HEK293 (cell line): ENCODE data around the gene LHFPL3.

ENCODE experiments used
- ATF2 ChIP-seq: fragments of 450-650 bp; formaldehyde crosslinking; IDR thresholded peaks from 2 replicates; pipeline ENCODE4 v1.5.1; 2016; ENCODE audit warnings: missing biosample characterization, missing genetic modification characterization, low read depth
- BCL11A ChIP-seq: fragments of 450-650 bp; formaldehyde crosslinking; IDR thresholded peaks from 2 replicates; pipeline ENCODE4 v1.5.1; 2016; ENCODE audit warnings: low read depth, missing biosample characterization, missing genetic modification characterization
- CTCF ChIP-seq: fragments of 450-650 bp; formaldehyde crosslinking; IDR thresholded peaks from 2 replicates; pipeline ENCODE4 v1.5.1; 2016; ENCODE audit warnings: missing biosample characterization, missing genetic modification characterization
- ZBTB8A ChIP-seq: fragments of 450-650 bp; formaldehyde crosslinking; IDR thresholded peaks from 2 replicates; pipeline ENCODE4 v1.5.1; 2016; ENCODE audit warnings: missing biosample characterization, missing genetic modification characterization
- ZFP37 ChIP-seq: fragments of 450-650 bp; formaldehyde crosslinking; IDR thresholded peaks from 2 replicates; pipeline ENCODE4 v1.5.1; 2016; ENCODE audit warnings: missing biosample characterization, missing genetic modification characterization
- ZNF133 ChIP-seq: fragments of 450-650 bp; formaldehyde crosslinking; IDR thresholded peaks from 2 replicates; pipeline ENCODE4 v1.5.1; 2016; ENCODE audit warnings: missing biosample characterization, missing genetic modification characterization
- ZNF274 ChIP-seq, 2 experiments: fragments of 200-500 bp in 1 of 2; fragments of 450-650 bp in 1 of 2; sonication (Bioruptor generic) in 1 of 2; formaldehyde crosslinking in 1 of 2; IDR thresholded peaks; 2 replicates each; pipeline versions ENCODE4 v1.5.1 to v1.6.1; 2014 to 2016; ENCODE audit warnings: borderline replicate concordance in 1 of 2, inconsistent platforms in 1 of 2, low read length in 1 of 2, missing biosample characterization in 1 of 2, missing genetic modification characterization in 1 of 2
- ZNF600 ChIP-seq: fragments of 450-650 bp; formaldehyde crosslinking; IDR thresholded peaks from 2 replicates; pipeline ENCODE4 v1.5.1; 2016; ENCODE audit warnings: missing biosample characterization, missing genetic modification characterization
- ZNF610 ChIP-seq: fragments of 450-650 bp; formaldehyde crosslinking; IDR thresholded peaks from 2 replicates; pipeline ENCODE4 v1.5.1; 2016; ENCODE audit warnings: missing biosample characterization, missing genetic modification characterization, borderline replicate concordance
- ZNF658 ChIP-seq: fragments of 450-650 bp; formaldehyde crosslinking; IDR thresholded peaks from 2 replicates; pipeline ENCODE4; 2016; ENCODE audit warnings: missing biosample characterization, missing genetic modification characterization
- ZNF768 ChIP-seq: fragments of 450-650 bp; formaldehyde crosslinking; IDR thresholded peaks from 2 replicates; pipeline ENCODE4 v1.5.1; 2018; ENCODE audit warnings: missing biosample characterization, mild to moderate bottlenecking, missing genetic modification characterization
- ZSCAN5A ChIP-seq: fragments of 450-650 bp; formaldehyde crosslinking; IDR thresholded peaks from 2 replicates; pipeline ENCODE4 v1.5.1; 2016; ENCODE audit warnings: missing biosample characterization, missing genetic modification characterization

- TF ChIP-seq ZNF600 (tag by site-specific recombination) (no peak), CTCF (tag by site-specific recombination) (no peak), ZNF610 (no peak), BCL11A (tag by site-specific recombination) (no peak), ATF2 (tag by site-specific recombination) (no peak), ZSCAN5A (tag by site-specific recombination) (no peak), ZNF274 (IDR thresholded peaks at IDR 0.05; ENCODE audit: low read length) (no peak), ZNF274 (tag by site-specific recombination; IDR thresholded peaks at IDR 0.05; ENCODE audit: borderline replicate concordance) (no peak), ZFP37 (no peak), ZBTB8A (tag by site-specific recombination) (no peak), ZNF768 (tag by site-specific recombination) (no peak), ZNF658 (no peak), ZNF133 (tag by site-specific recombination) (no peak)
These were observed 315.3 kb downstream of the LHFPL3 start for GRCh38 chr7:104643587-104644217.
